Astrocyte (in vitro differentiated cells and primary cell): ENCODE measurements around the gene PIK3CB.

Experiments used
- CTCF ChIP-seq: IDR thresholded peaks from 2 replicates; pipeline ENCODE4 v1.5.1; 2011; ENCODE audit warnings: low read depth, mild to moderate bottlenecking, inconsistent platforms, low read length, moderate library complexity; ENCODE audit not compliant: insufficient read depth
- EZH2 ChIP-seq: IDR thresholded peaks from 2 replicates; pipeline ENCODE4 v1.6.1; 2012; ENCODE audit warnings: mild to moderate bottlenecking, low read length, inconsistent platforms; ENCODE audit not compliant: insufficient read depth

GRCh38 chr3:138688871-138689299, 145.8 kb downstream of the PIK3CB start:
- TF ChIP-seq CTCF: no peak
- no peak for TF ChIP-seq EZH2
